GM18867 (cell line): ENCODE measurements around the gene GDF2.

ENCODE experiments used
- ATAC-seq: cut with Tn5 transposase; IDR thresholded peaks from one replicate; pipeline ENCODE4 v1.9.1; 2021; ENCODE audit warnings: mild to moderate bottlenecking, moderate library complexity; ENCODE audit not compliant: unreplicated experiment

Gene GDF2

GRCh38 chr10:47350671-47351640, 28.7 kb downstream of the GDF2 start:
- ATAC-seq: no peak

DNA sequence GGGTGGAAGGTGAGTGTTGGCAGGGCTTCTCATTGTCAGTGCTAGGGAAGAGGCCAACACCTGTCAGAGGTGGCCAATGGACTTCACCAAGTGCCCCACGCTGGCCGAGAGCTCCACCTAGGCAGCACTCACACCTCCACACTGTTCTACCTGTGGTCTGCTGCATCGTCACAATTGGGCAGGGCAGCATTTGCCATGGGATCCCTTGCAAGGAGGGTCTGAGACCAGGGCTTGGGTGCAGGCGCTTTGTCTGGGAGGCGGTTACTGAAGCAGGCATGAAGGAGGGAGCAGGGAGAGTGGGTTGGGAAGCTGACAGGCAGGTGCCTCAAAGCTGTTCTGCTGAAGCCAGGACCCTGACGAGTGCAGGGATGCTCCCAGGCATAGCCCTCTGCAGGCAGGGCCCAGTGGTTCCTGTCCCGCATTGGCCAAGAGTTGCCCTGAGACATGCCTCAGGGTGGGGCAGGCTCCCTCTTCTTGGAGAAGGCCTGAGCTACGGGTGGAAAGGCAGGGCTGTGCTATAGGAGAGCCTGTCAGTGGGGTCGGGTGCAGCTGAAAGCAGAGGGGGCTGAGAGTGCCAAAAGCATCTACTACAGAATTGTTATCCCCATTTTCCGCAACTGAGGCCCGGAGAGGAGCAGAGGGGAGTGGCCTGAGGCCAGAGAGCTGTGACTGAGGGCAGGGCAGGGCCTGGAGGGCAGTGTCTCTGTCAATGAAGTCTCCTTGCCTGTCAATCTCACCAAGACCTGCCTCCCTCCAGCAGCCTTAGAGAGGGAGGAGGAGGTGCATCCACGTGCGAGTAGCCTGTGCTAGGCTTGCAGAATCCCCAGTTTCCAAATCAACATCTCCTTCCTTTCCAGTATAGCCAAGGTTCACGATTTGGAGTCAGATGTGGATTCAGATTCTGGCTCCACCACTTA, 29.9 kb downstream of the GDF2 start:
- no peak for ATAC-seq

DNA sequence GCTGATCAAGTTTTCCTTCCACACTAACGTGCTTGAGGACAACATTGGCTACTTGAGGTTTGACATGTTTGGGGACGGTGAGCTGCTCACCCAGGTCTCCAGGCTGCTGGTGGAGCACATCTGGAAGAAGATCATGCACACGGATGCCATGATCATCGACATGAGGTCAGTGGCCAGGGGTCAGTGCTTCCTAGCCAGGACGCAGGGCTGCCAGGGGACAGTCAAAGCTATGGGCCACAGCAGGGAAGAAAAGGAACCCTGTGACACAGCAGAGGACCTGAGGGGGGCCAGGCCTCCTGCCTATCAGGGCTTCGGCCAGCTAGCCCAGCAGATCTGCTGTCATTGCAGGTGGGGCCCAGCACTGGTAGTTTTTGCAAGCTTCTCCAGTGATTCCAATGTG, 31.1 kb downstream of the GDF2 start:
- no peak for ATAC-seq

- no peak for ATAC-seq
Observed at GRCh38 chr10:47354165-47354564, 31.9 kb downstream of the GDF2 start.

GRCh38 chr10:47354900-47355299, 32.6 kb downstream of the GDF2 start:
- ATAC-seq: no peak

- ATAC-seq: no peak
Observed at GRCh38 chr10:47356708-47357107, 34.5 kb downstream of the GDF2 start.

- no peak for ATAC-seq
Observed at GRCh38 chr10:47357131-47357582, 34.9 kb downstream of the GDF2 start.

- no peak for ATAC-seq
Observed at GRCh38 chr10:47357911-47358310, 35.7 kb downstream of the GDF2 start.

DNA sequence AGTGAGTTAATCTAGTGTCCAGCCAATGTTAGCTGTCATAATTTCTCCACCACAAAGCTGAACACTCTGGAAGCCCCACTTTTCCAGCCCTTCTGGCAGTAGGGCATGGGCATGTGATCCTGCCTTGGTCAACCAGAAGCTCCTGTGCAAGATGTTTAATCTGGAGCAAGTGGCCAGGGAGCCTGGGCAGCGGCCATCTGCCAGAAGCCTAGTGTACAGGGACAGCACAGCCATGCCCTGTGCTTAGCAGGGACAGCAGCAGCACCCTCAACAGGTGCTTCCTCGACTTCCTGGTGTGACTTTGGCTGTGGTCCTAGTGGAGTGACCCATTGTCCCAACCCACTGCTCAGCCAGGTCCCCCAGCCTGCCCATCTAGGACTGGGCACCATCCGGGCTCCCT, 36.2 kb downstream of the GDF2 start:
- ATAC-seq: no peak

- ATAC-seq: no peak
Observed at GRCh38 chr10:47359101-47359500, 36.8 kb downstream of the GDF2 start.

DNA sequence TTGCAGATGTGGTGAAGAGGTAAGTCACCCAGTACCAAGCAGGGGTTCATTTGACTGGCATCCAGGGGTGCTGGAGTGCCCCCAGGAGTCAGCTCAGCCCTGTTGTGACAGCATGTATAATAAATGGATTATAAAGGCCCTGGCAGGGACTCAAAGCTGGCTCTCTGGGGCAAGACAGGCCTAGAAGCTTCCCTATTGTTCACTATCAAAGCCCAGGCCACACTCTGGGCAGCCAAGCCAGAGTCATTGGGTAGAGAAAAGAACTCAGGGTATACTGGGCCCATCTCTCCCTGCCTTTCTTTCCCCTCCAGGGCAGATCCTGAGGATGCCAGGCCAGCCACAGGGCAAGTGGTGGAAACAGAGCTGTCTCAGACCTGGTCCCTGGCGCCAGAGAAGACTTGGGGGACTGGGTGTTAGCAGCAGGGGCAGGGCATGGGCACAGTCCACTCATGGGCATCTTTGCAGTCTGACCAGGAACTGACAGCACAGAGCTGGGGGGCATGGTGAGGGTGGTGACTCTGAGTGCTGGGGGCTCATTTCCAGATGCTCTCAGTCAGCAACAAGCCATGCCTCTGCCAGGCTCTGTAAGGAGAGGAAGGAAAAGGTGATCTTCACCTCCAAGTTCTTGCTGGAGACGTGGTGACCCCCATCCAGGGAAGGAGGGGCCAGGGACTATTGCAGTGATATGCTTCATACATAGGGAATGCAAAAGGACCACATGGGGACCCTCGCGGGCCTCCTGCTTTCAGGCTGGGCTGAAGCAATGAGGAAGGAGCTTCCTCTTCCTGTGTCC, 37.6 kb downstream of the GDF2 start:
- no peak for ATAC-seq

GRCh38 chr10:47360419-47361040, 38.3 kb downstream of the GDF2 start:
- ATAC-seq: no peak

DNA sequence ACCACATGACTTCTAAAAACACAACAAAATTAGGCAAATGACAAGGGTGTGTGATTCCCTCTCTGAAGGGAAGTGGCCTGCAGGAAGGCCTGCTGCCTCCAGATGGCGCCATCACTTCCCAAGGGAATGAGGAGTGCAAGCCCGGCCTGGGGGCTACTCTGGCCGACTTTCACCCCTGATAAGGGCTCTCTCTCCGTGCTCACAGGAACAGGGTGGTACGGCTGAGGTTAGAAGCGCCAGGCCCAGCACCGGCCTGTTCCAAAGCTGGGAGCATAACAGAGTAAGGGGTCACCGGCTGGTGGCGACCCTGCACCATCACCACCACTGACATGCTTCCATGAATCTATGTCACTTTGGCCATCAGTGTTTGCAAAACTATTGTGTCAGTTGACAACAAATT, 39.0 kb downstream of the GDF2 start:
- ATAC-seq: no peak

GRCh38 chr10:47362199-47362598, 39.9 kb downstream of the GDF2 start:
- ATAC-seq: no peak

DNA sequence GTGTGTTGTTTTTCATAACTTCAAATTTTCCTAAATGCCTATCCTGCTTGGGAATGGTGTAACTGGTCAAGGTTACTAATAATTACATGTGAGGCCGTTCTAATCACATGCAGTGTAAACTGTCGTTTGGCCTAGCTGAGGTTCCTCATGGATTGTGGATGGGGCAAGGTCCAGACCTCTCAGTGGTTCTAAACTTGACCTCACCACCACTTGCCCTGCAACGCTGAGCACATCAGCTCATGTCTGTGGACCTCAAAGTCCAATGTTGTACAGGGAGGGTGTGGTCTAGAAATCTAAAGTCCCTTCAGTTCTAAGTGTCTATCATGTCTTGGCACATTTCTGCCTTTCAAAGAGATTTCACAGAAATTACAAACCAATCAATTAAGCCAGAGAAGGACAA, 41.5 kb downstream of the GDF2 start:
- no peak for ATAC-seq

- no peak for ATAC-seq
Observed at GRCh38 chr10:47364366-47364765, 42.1 kb downstream of the GDF2 start.

- ATAC-seq: no peak
Observed at GRCh38 chr10:47364911-47365310, 42.7 kb downstream of the GDF2 start.

- ATAC-seq: no peak
Observed at GRCh38 chr10:47365431-47366180, 43.4 kb downstream of the GDF2 start.

DNA sequence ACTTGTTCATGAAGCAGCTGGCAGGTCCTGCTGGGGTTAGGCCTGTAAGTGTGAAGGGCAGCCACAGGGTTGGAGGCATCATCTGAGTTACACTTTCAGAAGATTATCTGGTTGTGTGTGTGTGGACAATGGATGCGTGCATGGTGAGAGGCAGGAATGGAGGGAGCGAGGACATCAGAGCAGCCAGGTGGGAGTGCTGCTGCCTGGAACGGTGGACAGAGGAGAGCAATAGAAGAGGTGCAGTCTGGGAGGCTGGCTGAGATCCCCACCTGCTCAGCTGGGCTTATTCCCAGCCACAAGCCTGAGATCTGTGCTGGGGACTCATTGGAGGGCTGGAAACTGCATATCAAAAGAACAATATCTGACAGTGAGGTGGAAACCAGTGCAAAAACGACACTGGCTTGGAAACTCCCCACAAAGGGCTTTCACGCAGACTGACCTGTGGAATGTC, 44.0 kb downstream of the GDF2 start:
- ATAC-seq: no peak
